BJ (cell line): Measurements from ENCODE around the gene LAMA5. TPM values are rescaled to one million over a fixed set of nuclear protein-coding genes. Genes with fewer than 3 reads are reported as not detected.

Experiments
- CTCF ChIA-PET: fragments of 350-600 bp; formaldehyde crosslinking; extraction: SDS; loops from one replicate; lab custom pipeline; 2021; ENCODE audit warnings: antibody characterized with exemption, inconsistent platforms; lab: Yijun Ruan, JAX
- POLR2A ChIA-PET: fragments of 300-600 bp; sonication (Branson Sonifier 250); formaldehyde crosslinking; extraction: SDS; loops from one replicate; lab custom pipeline; 2021; ENCODE audit warnings: antibody characterized with exemption; lab: Charles Lee
- DNase-seq: peaks from one replicate; pipeline ENCODE4 v3.0.0-alpha.2; 2011; ENCODE audit warnings: low read depth
- H3K27me3 ChIP-seq: 2 replicates; pipeline ENCODE4 v1.6.0; 2011; ENCODE audit warnings: low read length; ENCODE audit not compliant: control insufficient read depth, insufficient read depth
- H3K36me3 ChIP-seq: 2 replicates; pipeline ENCODE4 v1.5.1; 2011; ENCODE audit warnings: low read length; ENCODE audit not compliant: control insufficient read depth, insufficient read depth
- H3K4me3 ChIP-seq: 2 replicates; pipeline ENCODE4 v1.5.1; 2011; ENCODE audit warnings: low read depth, mild to moderate bottlenecking, control low read depth, low read length
- polyA plus RNA-seq: library from polyadenylated mRNA; depleted of rRNA; stranded (reverse); fragments of >200 nt; gene quantifications from 2 replicates; pipeline ENCODE4 v1.2.3, GENCODE V29; 2011
- TF ChIP-seq, protein P1 (sequence below): IDR thresholded peaks from 2 replicates; pipeline ENCODE4 v1.5.1; 2011; ENCODE audit warnings: low read depth, mild to moderate bottlenecking, control low read depth, inconsistent platforms, low read length, moderate library complexity; ENCODE audit not compliant: insufficient read depth

The LAMA5 gene
- polyA plus RNA-seq, 1 experiment: 1.1 TPM

DNA sequence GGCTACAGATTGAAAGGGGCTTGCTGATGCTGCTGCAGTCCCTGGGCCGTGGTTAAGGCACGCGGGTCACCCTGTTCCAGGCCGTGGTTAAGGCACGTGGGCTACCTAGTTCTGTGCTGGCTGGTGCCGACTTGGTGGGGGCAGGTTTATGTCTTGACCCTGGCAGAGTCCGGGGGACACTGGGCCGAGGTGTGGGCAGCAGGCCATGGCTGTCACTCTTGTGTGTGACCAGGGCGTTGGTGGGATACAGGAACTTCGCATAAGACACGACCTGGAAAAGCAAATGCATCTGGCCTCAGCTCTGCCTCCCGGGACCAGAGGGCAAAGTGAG lies 26.2 kb upstream of the LAMA5 start:
- CTCF ChIA-PET: interaction anchor here (1.4 kb wide), 1 partner anchor 399 kb away, joined by 3 read pairs; no protein-coding TSS in a partner anchor
- H3K27me3 ChIP-seq: no peaks in the 10 kb centered on the region
- POLR2A ChIA-PET: no interaction called here
- peaks cover 32% of the 10 kb centered on the region for H3K36me3 ChIP-seq
- H3K4me3 ChIP-seq: no peak overlapping the region
- DNase-seq: no peak
- TF ChIP-seq, protein P1, sequence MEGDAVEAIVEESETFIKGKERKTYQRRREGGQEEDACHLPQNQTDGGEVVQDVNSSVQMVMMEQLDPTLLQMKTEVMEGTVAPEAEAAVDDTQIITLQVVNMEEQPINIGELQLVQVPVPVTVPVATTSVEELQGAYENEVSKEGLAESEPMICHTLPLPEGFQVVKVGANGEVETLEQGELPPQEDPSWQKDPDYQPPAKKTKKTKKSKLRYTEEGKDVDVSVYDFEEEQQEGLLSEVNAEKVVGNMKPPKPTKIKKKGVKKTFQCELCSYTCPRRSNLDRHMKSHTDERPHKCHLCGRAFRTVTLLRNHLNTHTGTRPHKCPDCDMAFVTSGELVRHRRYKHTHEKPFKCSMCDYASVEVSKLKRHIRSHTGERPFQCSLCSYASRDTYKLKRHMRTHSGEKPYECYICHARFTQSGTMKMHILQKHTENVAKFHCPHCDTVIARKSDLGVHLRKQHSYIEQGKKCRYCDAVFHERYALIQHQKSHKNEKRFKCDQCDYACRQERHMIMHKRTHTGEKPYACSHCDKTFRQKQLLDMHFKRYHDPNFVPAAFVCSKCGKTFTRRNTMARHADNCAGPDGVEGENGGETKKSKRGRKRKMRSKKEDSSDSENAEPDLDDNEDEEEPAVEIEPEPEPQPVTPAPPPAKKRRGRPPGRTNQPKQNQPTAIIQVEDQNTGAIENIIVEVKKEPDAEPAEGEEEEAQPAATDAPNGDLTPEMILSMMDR: no peak

DNA sequence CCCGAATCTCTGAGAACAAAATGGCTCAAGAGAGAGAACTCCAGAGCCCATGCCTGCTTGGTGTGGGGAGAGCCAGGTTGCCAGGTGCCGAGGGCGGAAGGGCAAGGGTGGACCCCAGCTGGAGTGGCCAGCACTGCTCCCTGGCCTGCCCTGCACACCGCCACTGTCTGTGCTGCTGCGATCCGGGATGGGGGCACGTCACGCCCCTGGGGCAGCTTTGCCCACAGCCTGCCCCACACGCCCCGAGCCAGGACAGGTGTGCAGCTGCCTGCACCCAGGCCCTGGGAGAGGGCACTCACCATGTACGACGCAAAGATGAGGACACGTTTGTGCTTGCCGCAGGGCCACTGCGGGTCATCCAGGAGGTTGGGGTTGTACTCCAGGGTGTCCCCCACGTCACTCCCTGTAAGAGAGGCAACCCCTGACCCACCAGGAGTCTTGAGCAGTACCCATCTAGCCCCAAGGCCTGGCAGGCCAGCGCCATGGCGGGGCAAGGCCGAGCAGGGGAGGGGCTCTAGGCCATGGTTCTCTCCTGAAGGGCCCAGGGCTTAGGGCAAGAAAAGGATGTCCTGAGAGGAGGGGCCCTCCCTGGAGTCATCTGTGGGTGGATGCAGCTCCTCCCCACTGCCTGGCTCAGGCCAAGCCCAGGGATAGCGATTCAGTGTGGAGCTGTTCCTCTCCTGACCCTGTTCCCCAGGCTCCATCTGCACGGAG lies 25.7 kb upstream of the LAMA5 start:
- POLR2A ChIA-PET: no interaction called here
- CTCF ChIA-PET: interaction anchor here (1.4 kb wide), 1 partner anchor 399 kb away, joined by 3 read pairs; no protein-coding TSS in a partner anchor
- Histone ChIP-seq H3K4me3 (no peak overlapping the region), H3K36me3 (peaks cover 34% of the 10 kb centered on the region), H3K27me3 (no peaks in the 10 kb centered on the region)
- no peak for DNase-seq
- TF ChIP-seq, protein P1: no peak

DNA sequence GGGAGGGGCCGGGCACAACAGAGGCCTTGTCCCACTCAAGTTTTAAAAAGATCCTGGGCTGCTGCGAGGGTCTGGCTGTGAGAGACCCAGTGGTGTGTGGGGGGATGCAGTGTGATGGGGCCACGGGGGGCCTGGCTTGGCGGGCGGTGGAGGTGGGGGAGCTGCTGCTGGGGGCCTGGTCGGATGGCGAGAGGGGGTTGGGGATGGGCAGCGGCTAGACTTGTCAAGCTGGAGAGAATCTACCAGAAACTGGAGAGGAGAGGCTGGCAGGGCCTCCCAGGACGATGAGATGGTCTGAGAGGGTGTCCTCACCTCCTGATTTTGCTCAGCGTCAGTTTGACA lies 24.9 kb upstream of the LAMA5 start:
- POLR2A ChIA-PET: no interaction called here
- no peaks in the 10 kb centered on the region for H3K27me3 ChIP-seq
- CTCF ChIA-PET: interaction anchor here (1.4 kb wide), 1 partner anchor 9 kb away, joined by 4 read pairs; no protein-coding TSS in a partner anchor
- peaks cover 34% of the 10 kb centered on the region for H3K36me3 ChIP-seq
- DNase-seq: no peak
- TF ChIP-seq, protein P1: no peak
- H3K4me3 ChIP-seq: no peak overlapping the region

DNA sequence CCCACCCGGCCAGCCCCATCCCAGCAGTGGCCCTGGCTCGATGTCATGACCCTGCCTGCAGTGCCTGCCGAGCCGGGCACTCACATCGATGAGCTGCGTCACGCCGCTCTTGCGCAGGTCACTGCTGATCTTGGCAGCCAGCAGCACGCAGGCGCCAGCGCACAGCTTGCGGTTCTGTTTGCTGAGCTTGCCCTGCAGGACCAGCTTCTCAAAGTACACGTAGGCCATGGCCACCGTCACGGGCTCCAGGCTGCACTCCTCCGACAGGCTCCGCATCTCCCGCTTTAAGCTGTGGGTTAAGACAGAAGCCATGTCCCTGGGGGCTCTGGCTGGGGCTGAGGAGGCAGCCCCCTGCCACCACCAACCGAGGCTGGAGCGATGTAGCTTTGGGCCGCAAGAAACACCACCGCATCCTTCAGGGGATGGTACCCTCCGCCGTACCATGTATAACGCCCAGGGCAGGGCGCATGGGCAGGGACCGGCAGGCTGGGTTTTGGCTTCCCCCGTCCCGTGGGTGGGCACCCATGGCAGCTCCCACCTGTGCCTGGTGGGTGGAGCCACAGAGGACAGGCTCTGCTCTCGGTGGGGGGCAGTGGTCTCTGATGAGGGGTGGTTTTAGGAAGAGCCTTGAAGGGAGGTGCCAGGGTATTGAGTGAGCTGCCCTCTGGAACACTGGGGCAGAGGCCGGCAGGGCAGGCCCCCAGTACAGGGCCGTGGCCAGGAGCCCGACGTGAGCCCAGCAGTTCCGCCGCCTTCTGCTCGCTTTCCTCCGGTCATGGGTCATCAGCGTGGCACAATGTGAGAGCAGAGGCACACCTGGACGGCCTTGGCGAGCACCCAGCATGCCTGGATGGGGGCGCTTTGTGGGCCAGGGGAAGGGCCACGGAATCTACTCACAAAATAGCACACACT lies 24.3 kb upstream of the LAMA5 start:
- no peak for DNase-seq
- ChIA-PET POLR2A (interaction anchor here (0.6 kb wide), 1 partner anchor 24 kb away, joined by 3 read pairs; no protein-coding TSS in a partner anchor), CTCF (interaction anchor here (0.8 to 1.9 kb wide), 3 partner anchors 9 to 23 kb away, joined by 4 to 5 read pairs (median 4); no protein-coding TSS in a partner anchor)
- H3K27me3 ChIP-seq: no peaks in the 10 kb centered on the region
- no peak overlapping the region for H3K4me3 ChIP-seq
- peaks cover 32% of the 10 kb centered on the region for H3K36me3 ChIP-seq
- TF ChIP-seq, protein P1: no peak
